ENCODE results near the gene KXD1.
"Not testable (repeated sequence)": the region's sequence is repeated elsewhere in the genome, so short reads cannot be mapped to it uniquely, and the experiment has no call there.

KXD1 gene

DNA sequence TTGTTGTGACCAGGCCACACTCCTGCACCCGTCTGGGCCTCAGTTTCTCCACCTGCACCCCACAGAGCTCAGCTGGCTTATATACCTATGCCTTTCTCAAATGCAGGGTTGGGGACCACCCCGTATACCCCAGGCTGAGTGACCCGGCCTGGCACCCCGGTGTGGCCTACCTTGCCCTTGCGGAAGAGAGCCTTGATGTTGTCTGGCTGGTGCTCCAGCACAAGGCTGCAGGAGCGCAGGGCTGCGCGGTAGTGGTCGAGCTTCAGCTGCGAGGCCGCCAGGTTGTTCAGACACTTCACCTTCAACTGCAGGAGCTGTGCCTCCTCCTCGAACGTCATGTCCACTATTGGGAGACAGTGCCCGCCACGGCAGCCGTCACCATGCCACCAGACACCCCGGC is 20.2 kb upstream of the KXD1 start:
- DNase-seq: no peak

DNA sequence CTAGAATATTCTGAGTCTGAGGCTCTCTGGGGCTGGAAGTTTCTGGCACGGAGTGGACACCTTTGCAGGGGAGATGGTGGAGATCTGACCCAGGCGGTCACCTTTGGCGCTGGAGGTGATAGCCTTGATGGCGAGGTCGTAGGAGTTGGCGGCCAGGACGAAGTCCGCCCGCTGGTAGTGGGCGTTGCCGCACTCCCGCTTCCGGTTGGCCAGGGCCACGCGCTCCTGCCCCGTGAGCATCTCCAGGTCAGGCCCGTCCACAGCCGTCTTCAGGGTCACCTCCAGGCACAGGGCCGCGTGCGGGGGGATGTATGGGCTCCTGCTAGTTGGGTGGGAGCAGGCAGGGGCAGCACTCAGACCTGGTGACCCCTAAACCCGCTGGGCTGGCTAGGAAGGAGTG is 19.6 kb upstream of the KXD1 start:
- no peak for DNase-seq

DNA sequence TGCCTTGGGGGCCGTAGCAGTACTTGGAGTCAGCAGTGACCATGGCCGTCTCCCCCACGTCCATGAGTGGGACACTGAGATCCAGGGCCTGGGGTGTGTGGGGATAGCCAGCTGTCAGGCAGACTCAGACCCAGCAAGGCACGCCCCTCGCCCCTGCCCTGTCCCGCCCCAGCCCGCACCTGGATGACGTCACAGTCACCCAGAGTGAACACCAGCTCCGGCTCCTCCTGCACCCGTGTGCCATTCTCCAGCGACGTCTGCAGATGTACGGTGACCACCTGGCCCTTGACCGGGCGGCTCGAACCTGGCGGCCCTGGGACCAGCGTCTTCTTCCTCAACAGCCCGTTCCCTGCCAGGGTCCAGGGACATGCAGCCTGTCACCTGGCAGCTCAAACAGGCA is 18.3 kb upstream of the KXD1 start:
- DNase-seq: no peak

DNA sequence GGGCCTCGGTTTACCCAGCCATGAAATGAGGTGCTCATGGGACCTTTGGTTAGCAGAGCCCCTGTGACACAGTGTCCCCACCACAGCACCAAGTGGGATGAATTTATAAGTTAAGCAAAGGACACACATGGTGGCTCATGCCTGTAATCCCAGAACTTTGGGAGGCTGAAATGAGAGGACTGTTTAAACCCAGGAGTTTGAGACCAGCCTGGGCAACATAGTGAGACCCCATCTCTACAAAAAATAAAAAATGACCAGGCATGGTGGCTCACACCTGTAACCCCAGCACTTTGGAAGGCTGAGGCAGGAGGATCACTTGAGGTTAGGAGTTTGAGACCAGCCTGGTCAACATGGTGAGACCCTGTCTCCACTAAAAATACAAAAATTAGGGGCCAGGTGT is 17.5 kb upstream of the KXD1 start:
- DNase-seq: not testable (repeated sequence)

DNA sequence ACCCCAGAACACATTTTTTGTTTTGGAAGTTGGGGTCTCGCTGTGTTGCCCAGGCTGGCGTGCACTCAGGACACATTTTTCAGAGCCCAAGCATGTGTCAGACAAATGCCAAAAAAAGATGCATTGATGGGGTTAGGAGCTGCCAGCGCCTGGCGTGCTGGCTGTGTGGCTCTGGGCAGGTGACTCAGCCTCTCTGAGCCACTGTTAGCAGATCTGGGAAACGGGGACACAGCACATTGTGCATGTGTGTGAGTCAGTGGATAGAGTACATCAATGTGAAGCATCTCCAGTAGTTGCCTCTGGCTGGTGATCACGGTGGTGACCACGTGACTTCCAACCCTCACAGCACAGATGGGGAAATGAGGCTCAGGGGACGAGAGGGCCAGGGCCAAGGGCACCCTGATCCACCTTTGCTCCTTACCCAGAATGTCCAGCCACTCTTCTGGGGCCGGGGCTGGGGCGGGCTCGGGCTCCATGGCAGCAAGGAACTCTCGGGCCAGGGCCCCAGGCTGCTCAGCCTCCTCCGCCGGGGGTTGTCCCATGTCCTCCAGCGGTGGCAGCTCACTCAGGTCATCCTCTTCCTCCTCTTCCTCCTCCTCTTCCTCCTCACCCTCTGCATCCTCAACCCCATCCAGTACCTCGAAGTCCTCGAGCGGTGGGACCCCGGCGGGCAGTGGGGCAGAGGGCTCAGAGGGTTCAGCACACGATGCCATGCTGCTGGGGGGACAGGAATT is 16.2 kb upstream of the KXD1 start:
- DNase-seq: peak; percentile 17

DNA sequence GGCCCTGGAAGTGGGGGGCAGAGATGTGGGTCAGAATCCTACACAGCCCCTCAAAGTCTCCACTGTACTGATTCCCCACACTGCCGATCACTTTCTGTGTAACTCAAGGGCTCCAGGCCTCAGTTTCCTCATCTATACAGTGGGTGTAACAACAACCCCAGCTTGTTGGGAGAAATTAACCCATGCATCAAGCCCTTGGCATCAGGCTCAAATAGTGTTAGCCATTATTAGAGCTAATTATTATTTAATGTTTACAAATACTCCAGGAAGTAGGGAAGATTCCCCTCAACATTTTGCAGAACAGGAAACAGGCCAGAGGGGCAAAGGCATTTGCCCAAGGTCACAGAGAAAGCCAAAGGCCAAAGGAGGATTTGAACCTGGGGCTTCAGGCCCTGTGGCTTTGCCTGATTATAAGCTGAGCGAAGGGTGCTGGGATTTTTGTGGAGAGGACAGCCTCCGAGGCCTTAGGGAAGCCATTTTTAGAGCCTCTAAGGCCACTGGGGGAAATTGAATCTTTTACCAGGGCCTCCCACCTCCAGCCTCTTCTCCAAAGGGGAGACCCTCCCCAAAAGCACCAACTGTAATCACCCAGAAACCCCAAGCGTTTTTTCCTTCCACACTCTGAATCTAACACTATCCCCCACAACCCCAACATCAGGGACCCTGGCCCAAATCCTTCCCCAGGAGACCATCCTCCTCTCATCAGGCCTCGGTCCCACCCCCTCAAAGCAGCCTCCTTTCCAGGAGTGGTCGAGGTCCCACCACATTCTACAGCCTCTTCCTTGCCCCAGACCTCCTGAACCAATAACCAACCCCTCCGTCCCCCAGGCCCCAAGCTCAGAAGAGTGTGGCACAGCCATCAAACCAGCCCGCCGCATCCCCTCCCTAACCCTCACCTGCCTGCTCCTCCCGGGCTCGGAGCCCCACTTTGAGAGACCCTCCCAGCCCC is 15.4 kb upstream of the KXD1 start:
- no peak for DNase-seq

DNA sequence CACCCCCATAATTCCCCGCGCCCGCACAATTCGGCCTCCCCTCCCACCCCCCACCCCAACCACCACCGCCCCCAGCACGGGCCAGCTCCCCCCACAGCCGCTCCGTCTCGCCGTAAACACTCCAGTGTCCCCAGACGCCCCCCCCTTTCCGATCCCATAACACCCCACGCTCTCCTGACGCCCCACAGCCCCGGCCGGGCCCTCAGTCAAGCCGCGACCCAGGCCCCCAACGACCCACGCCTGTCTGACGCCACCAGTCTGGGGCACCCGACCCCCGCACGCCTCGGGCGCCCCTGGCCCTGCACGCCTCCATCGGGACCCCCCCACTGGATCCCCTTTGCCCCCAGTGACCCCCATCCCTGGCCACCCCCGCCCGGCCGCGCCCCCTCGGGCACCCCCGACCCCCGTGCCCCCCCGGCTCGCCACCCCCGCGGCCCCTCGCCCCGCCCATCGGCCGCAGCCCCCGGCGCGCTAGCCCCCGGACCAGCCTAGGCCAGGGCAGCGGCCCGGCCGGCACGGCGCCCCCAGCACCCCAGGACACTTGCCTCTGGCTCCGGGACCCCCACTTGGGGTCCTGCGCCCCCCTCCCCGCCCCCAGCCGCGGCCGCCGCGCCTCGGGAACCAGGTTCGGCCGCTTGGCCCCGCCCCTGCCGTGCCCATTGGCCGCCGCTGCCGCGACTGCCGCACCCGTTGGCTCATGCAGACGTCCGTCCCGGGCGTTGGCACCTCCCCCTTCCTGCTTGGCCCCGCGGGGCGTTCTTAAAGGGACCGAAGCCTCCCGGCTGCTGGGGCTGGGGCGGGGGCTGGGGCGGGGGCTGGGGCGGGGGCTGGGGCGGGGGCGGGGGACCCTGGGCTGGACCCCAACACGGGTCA is 14.5 kb upstream of the KXD1 start, which contains the start of gene FKBP8:
FKBP8 (minus strand) TSS at position 633 of the 873 bp plus-strand sequence. CDS start 1,603 bp downstream, outside the sequence.
- peak; percentile 96 for DNase-seq

DNA sequence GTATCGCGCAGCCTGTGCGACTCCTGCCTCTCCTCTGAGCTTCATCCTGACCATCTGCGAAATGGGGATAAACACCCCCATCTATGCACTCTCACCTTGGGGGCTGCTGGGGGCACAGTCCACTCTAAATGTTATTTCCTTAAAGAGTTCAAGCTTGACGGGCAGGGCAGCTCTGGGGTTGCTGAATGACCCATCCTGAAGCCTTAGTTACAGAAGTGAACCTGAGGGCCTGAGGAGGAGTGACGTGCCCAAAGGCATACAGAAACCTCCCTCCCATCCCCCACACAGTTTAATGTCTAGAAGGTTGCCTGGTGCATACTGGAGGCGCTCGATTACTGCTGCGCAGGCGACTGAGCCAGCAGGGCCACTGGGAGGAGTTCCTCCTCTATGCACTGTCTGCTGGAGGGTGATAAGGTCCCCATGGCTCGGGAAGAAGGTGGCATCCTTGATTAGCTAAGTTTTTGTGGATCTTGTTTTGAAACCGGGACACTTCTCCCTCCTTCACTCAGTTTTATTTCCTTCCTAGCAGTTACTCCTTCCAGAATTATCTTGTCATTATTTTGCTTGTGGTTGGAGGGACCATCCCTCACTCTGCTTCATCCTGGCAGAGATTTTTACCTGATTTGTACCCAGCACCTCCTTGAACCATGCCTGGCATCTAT is 13.7 kb upstream of the KXD1 start:
- peak; percentile 67 for DNase-seq

DNA sequence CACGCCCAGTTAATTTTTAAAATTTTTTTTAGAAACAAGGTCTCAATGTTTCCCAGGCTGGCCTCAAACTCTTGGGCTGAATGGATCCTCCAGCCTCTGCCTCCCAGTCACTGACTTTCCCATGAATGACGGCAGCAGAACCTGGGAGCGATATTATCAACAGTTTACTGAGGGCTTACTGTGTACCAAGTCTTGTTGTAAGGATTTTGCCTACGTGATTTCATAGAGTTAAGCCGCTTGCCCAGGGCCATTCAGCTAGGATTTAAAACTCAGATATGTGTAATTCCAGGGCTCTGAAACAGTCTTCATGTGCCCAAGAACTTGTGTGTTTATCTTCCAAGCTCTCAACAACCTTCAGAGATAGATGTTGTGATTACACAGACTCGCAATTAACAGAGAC is 6.0 kb upstream of the KXD1 start:
- no peak for DNase-seq

DNA sequence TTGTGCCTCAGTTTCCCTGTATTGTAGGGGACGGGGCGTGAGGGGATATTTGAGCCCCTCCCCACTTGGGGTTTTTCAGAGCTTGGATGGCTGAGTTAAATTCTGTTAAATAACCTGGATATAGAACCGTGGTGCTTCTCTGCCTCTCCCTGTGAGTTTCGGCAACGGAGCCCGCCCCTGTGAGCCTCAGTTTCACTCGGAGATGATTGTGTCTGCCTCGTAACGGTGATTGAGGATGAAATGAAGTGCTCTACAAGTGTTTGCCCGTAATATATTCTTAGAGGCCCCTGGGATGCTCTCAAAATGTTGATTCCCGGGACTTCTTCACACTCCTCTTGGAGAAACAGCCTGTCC is 509 bp downstream of the KXD1 start:
- DNase-seq: no peak

DNA sequence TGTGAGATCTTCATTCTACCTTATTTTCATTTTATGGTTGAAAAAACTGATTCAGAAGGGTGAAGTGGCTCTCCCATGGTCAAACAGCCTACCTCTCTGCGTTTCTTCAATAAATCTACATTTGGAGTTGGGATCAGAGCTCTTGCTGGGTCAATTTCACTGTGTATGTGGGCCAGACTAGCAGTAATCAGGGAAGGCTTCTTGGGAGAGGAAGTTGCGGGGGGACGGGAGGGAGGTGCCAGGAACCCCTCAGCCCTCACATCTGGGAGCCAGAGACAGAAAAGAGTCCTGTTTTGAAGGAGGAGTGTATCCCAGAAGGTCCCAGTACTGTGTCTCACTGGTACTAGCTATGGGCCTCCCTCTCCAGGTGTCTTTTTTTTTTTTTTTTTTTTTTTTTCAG is 934 bp downstream of the KXD1 start:
- DNase-seq: no peak

DNA sequence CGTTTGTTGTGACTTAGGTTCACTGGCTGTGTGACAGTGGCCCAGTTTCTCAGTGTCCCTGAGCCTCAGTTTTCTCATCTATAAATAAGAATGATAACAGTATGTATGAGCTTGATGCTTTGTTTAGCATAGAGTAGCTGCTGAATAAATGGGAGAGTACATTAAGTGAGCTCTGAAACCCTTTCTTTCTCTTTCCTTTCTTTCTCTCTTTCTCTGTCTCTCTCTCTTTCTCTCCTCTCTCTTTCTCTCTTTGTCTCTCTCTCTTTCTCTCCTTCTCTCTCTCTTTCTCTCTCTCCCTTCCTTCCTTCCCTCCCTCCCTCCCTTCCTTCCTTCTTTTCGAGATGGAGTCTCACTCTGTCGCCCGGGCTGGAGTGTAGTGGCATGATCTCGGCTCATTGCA is 2.0 kb downstream of the KXD1 start:
- DNase-seq: no peak

DNA sequence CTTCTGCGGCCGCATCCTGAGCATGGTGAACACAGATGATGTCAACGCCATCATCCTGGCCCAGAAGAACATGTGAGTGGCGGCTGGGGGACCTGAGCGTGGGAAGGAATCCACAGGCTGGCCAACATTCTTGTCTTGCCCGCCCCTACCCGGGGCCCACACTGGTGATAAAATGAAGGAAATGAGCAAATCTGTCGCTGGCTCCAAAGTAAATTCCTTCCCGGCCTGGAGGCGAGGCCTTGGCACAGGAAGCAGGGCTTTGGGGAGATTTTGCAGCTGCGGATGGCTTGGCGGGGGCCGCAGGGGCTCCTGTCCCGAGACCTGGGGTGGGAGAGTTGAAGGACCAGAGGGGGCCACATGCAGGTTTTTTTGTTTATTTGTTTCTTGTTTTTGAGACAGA is 4.4 kb downstream of the KXD1 start:
- no peak for DNase-seq

DNA sequence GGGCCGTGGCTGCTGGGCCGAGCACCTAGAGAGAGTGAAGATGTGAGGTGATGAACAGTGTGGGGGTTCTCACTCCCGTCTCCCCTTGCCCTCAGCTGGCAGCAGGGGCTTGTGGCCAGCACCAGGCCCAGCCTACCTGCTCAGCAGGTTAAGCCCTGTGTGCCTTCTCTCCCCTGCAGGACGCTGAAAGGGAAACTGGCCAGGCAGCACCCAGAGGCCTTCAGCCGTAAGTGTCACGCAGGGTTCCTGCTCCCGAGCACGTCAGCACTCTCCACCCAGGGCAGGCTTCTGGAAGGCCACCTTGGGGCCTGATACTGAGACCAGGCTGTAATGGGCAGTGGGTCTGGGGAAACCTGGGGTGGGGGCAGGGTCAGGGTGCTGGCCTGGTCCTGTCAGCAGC is 9.3 kb downstream of the KXD1 start:
- no peak for DNase-seq

DNA sequence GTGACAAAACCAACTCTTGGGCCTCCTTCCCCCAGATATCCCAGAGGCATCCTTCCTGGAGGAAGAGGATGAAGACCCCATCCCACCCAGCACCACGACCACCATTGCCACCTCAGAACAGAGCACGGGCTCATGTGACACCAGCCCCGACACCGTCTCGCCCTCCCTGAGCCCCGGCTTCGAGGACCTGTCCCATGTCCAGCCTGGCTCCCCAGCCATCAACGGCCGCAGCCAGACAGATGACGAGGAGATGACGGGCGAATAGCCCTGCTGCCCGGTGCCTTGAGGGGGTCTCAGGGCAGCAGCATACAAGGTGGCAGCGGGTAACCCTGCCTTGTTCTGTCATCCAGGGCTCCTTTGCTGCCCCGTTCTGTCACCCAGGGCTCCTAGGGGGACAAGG is 10.7 kb downstream of the KXD1 start:
- DNase-seq: no peak

DNA sequence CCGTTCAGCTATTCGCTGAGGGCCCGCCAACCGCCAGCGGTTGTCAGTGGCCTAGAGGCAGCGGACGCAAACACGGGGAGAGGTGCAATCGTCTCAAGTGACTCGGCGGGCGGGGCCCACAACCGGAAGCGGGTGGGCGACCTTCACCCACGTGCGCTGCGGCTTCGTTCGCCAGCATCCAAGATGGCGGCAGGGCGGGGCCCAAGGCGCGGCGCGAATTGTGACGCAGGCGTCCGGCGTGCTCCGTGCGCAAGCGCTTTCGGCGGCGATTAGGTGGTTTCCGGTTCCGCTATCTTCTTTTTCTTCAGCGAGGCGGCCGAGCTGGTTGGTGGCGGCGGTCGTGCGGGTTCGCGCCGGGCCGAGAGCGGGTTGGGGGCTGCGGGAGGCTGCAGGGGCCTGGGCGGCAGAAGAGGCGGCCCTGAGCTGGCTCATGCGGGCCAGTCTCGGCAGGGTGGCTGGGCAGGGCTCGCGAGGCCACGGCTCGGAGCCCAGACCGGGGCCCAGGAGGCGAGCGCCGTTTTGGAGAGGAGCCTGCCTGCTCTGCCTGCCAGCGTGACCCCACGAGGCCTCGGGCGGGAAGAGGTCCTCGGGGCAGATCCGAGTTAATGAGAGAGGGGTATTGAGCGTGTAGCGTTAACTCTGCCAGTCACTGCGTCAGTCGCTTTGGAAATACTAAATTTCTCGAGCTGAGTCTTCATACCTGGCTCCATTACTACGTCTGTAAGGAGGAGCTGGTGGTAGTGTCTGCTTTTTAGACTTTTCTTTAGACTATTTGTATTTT is 14.1 kb downstream of the KXD1 start, which contains the start of gene UBA52:
UBA52 (plus strand) TSS at position 294 of the 781 bp plus-strand sequence. CDS start 1,444 bp downstream, outside the sequence.
- DNase-seq: peak; percentile 99

DNA sequence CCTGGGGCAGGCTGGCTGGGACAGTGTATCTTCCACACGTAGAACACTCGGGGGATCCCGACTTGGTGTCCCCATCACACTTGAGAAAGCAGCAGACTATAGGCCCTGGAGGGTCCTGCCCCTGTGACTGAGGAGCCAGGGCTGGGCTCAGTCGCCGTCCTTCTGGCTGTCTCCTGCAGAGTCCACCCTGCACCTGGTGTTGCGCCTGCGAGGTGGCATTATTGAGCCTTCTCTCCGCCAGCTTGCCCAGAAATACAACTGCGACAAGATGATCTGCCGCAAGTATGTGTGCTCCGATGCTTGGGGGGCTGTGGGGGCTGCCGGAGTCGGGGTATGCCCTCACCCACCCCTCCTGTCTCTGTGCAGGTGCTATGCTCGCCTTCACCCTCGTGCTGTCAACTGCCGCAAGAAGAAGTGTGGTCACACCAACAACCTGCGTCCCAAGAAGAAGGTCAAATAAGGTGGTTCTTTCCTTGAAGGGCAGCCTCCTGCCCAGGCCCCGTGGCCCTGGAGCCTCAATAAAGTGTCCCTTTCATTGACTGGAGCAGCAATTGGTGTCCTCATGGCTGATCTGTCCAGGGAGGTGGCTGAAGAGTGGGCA is 17.1 kb downstream of the KXD1 start:
- no peak for DNase-seq

DNA sequence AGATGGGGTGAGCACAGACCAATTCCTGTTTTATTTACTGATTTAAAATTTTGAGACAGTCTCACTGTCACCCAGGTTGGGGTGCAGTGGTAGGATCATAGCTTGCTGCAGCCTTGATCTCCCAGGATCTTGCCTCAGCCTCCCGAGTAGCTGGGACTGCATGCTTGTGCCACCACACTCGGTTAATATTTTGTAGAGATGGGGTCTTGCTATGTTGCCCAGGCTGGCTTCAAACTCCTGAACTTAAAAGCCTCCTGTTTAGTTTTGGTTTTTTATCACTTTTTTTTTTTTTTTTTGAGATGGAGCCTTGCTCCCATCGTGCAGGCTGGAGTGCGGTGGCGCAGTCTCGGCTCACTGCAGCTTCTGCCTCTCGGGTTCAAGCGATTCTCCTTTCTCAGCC is 18.7 kb downstream of the KXD1 start:
- DNase-seq: no peak

DNA sequence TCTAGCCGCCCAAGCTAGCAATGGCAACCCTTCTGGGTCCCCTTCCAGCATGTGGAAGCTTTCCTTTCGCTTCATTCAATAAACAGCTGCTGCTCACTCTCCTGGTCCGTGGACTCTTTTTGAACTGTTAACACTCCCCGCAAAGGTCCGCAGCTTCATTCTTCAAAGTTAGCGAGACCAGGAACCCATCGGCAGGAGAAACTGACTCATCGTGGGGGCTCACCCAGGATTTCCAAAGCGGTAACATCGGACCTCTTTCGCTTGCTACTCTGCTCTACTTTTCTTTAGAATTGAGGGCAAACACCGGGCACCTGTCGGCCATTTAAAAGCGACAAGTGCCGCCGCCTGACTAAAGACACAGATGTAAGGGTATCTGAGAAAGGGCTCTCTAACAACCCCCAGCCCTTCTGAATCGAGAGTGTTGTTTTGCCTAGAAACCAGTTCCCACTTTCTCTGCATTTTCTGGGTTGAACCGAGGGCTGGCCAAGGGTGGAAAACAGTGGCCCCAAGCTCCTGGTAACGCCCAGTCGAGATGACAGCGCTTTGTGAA is 19.8 kb downstream of the KXD1 start:
- DNase-seq: no peak

DNA sequence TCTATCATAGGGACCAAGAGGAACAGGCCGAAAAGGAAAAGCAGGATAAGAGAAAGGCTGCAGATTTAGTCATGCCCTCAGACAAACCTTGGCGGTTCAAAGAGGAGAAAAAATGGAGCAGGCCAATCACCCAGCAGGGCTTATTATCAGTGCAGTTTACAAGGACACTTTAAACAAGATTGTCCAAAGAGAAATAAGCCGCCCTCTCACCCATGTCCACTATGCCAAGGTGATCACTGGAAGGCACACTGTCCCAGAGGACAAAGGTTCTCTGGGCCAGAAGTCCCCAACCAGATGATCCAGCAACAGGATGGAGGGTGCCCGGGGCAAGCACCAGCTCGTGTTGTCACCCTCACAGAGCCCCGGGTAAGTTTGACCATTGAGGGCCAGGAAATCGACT is 22.6 kb downstream of the KXD1 start:
- DNase-seq: no peak

DNA sequence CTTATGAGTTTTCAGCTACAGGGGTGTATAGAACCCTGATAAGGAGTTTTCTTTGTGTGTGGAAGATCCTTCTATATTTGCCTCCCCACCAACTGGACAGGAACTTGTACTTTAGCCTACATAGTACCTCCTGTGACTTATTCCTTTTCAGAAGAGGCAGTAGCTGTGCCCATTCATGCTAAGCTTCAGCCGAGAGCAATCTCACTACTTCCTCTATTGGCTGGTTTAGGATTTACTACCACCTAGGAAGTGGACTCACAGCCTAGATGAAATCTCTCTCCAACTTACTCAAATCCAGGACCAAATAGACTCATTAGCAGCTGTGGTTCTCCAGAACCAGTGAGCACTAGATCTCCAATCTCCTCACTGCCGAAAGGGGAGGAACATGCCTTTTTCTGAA is 28.6 kb downstream of the KXD1 start:
- DNase-seq: no peak

All from activated naive CD4-positive, alpha-beta T cell treated with anti-CD3 and anti-CD28 coated beads, Interleukin-2, amount 50 U/mL, for 16 hours (primary cell).